ENCODE data around the gene ALG9. TPM values are rescaled to one million over a fixed set of nuclear protein-coding genes. Genes with fewer than 3 reads are reported as not detected.

ALG9 gene
- total and polyA plus RNA-seq, 2 donors (not counting 3 experiments of a cell fraction or from before 2014, with no cell fraction given) = 29.1 to 29.4 TPM

- no peak for FAIRE-seq
- Histone ChIP-seq H3K9me1 (replicated peaks; ENCODE audit: control insufficient read depth, extremely low read depth, insufficient read depth, low read length) (no peaks in the 10 kb centered on the region), H3K36me3 (ENCODE audit: control insufficient read depth in 2 of 2, extremely low read depth in 1 of 2, insufficient read depth in 2 of 2, low read length in 2 of 2) (no peaks in the 10 kb centered on the region), H2AFZ (ENCODE audit: low read depth, low read length) (no peak overlapping the region), H4K20me1 (replicated peaks; ENCODE audit: control insufficient read depth, extremely low read depth, insufficient read depth, low read length) (no peaks in the 10 kb centered on the region), H3K27me3 (ENCODE audit: control insufficient read depth in 2 of 2, insufficient read depth in 2 of 2, low read length in 2 of 2) (no peaks in the 10 kb centered on the region), H3K79me2 (ENCODE audit: control insufficient read depth, insufficient read depth, low read length) (no peaks in the 10 kb centered on the region), H3K4me3 (replicated peaks in 1 of 3; ENCODE audit: insufficient read depth in 1 of 3, low read depth in 1 of 3, low read length in 3 of 3) (no peak overlapping the region), H3K27ac (ENCODE audit: insufficient read depth, low read depth, low read length) (no peak overlapping the region), H3K4me2 (ENCODE audit: insufficient read depth, low read length) (no peak overlapping the region), H3K9ac (replicated peaks; ENCODE audit: extremely low read depth, insufficient read depth, low read length) (no peak overlapping the region), H3K9me3 (replicated peaks; ENCODE audit: control insufficient read depth, insufficient read depth, low read length) (no peaks in the 10 kb centered on the region), H3K4me1 (ENCODE audit: control insufficient read depth, extremely low read depth, insufficient read depth, low read length) (no peaks in the 10 kb centered on the region)
- DNase-seq (ENCODE audit: low read depth, low spot score) = no peak
- dilution Hi-C loops (cut with MboI; ENCODE audit: extremely low pct_ligation_motif_present, low sequenced_read_pairs) = no loop called here
- TF ChIP-seq CTCF (IDR thresholded peaks at IDR 0.05; ENCODE audit: extremely low read depth in 1 of 2, insufficient read depth in 1 of 2, low read depth in 1 of 2, low read length in 2 of 2) (no peak), JUN (IDR thresholded peaks at IDR 0.05; ENCODE audit: borderline replicate concordance, insufficient read depth, insufficient read length, low read depth) (no peak), MAX (IDR thresholded peaks at IDR 0.05; ENCODE audit: insufficient read depth, insufficient read length) (no peak), FOS (IDR thresholded peaks at IDR 0.05; ENCODE audit: borderline replicate concordance, insufficient read depth, low read length) (no peak), POLR2AphosphoS5 (IDR thresholded peaks at IDR 0.05; ENCODE audit: insufficient read depth, low read depth, low read length) (no peak), EZH2 (IDR thresholded peaks at IDR 0.05; ENCODE audit: borderline replicate concordance, low read depth, low read length, severe bottlenecking) (no peak), MYC (IDR thresholded peaks at IDR 0.05; ENCODE audit: low read depth, low read length) (no peak), GATA2 (IDR thresholded peaks at IDR 0.05; ENCODE audit: insufficient read depth, insufficient read length, low read depth, low read length) (no peak), POLR2A (IDR thresholded peaks at IDR 0.05; ENCODE audit: low read depth, low read length) (no peak)
- intact Hi-C loops (cut with micrococcal nuclease) = no loop called here
- CTCF ChIA-PET = interaction anchor here (0.8 to 2.1 kb wide), 10 partner anchors 8 to 193 kb away, joined by 3 to 17 read pairs (median 5); partner anchors contain the start of genes PPP2R1B and SIK2
- POLR2A ChIA-PET = no interaction called here
- no TSS peak for BruUV-seq (replicated peaks)
These were observed 92.3 kb downstream of the ALG9 start for GRCh38 chr11:111779118-111779517.

Data from endothelial cell of umbilical vein (primary cell).